Type B pancreatic cell (in vitro differentiated cells): ENCODE data around the gene JAG2. TPM values are rescaled to one million over a fixed set of nuclear protein-coding genes. Genes with fewer than 3 reads are reported as not detected.

Experiments
- DNase-seq: peaks from one replicate; pipeline ENCODE4 v3.0.0; 2021; ENCODE audit warnings: mixed read lengths; ENCODE audit not compliant: unreplicated experiment; ENCODE audit errors: extremely low spot score
- H3K27ac Mint-ChIP-seq: 2 replicates; pipeline ENCODE4 v1.8.0; 2021; ENCODE audit warnings: mild to moderate bottlenecking, mixed read lengths
- H3K27me3 Mint-ChIP-seq: 2 replicates; pipeline ENCODE4 v1.8.0; 2021; ENCODE audit warnings: mixed read lengths
- H3K36me3 Mint-ChIP-seq: 2 replicates; pipeline ENCODE4 v1.8.0; 2021; ENCODE audit warnings: mixed read lengths
- H3K4me1 Mint-ChIP-seq: one replicate; pipeline ENCODE4 v1.8.0; 2021; ENCODE audit warnings: mixed read lengths; ENCODE audit not compliant: unreplicated experiment
- H3K4me3 Mint-ChIP-seq: 2 replicates; pipeline ENCODE4 v1.8.0; 2021; ENCODE audit warnings: mild to moderate bottlenecking, mixed read lengths
- H3K9me3 Mint-ChIP-seq: 2 replicates; pipeline ENCODE4 v1.8.0; 2021; ENCODE audit warnings: mixed read lengths
- total RNA-seq: library from RNA; stranded (reverse); gene quantifications from 2 replicates; pipeline ENCODE4 v1.2.1, GENCODE V29; 2021; ENCODE audit warnings: low replicate concordance
- TF ChIP-seq, protein P1 (sequence below): fragments of 200-600 bp; sonication (generic); conservative IDR thresholded peaks from 2 replicates; pipeline ENCODE4 v1.5.0; 2021; ENCODE audit warnings: antibody characterized with exemption, mild to moderate bottlenecking

JAG2 gene
- total RNA-seq, 1 donor from 2014 or later, result 16.5 TPM

DNA sequence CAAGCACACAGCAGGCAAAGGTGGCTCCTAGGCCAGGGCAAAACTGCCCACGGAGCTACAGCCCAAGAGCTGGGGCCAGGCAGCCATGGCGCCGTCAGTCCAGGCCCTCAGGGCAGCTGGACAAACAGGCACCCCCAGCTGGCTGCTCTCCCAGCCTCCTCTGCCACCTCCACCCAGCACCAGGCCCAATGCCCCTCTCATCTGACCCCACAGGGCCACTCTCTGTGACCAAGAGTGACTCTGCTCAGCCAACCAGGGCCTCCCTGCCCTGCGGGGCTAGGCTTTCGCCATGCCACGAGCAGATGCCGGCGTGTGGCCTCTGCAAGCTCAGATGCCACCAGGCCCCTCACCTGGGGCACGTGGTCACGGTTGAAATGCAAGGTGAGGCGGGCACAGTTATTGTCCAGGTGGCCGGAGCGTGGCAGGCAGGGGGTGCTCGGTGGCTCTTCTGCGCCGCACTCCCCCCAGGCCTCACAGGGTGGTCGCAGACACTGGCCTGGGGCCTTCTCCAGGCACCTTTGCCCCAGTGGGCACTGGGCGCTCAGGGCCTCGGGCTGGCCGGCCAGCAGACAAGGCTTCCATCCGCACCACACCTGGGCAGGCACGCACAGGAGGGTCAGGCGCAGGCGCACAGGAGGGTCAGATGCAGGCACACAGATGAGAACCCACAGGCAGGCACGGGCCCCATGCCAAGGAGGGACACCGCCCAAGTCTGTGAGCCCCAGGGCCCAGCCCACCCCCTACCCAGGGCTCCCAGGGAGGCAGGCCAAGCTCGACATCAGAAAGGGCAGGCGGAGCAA is 23.0 kb downstream of the JAG2 start:
- no peak overlapping the region for H3K27ac Mint-ChIP-seq
- no peaks in the 10 kb centered on the region for H3K4me1 Mint-ChIP-seq
- H3K36me3 Mint-ChIP-seq, result no peaks in the 10 kb centered on the region
- H3K27me3 Mint-ChIP-seq, result no peaks in the 10 kb centered on the region
- no peak for DNase-seq
- H3K4me3 Mint-ChIP-seq, result no peak overlapping the region
- H3K9me3 Mint-ChIP-seq, result no peaks in the 10 kb centered on the region
- TF ChIP-seq, protein P1, sequence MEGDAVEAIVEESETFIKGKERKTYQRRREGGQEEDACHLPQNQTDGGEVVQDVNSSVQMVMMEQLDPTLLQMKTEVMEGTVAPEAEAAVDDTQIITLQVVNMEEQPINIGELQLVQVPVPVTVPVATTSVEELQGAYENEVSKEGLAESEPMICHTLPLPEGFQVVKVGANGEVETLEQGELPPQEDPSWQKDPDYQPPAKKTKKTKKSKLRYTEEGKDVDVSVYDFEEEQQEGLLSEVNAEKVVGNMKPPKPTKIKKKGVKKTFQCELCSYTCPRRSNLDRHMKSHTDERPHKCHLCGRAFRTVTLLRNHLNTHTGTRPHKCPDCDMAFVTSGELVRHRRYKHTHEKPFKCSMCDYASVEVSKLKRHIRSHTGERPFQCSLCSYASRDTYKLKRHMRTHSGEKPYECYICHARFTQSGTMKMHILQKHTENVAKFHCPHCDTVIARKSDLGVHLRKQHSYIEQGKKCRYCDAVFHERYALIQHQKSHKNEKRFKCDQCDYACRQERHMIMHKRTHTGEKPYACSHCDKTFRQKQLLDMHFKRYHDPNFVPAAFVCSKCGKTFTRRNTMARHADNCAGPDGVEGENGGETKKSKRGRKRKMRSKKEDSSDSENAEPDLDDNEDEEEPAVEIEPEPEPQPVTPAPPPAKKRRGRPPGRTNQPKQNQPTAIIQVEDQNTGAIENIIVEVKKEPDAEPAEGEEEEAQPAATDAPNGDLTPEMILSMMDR, result no peak

DNA sequence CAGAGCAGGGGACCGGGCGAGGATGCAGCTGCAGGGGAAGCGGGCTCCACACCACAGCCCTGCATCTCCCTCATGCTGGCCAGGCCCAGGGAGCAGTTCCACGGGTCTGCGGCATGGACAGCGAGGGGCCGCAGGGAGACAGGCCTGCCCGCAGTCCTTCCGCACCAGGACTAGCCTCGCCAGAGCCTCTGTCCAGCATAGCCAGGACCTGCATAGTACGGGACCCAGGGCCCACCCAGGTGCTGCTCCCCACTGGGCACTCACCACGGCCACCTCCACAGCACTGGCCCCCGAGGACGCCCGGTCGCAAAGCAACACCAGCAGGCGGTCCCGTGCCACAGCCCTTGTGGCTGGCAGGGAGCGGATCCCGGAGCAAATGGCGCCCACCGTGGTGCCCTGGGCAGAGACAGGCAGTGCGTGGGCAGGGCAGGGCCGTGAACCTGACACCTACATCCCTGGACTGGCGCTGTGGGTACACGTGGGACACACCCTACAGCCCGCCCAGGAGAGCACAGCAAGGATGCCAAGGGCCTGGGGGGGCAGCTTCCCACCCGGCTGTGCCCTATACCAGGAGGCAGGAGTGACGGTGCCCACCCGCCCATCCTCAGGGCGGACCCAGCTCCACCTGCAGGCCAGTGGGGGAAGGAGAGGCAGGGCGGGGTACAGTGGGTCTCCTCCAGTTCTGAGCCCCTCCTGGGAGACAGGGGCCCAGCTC is 23.8 kb downstream of the JAG2 start:
- H3K36me3 Mint-ChIP-seq, result no peaks in the 10 kb centered on the region
- no peak overlapping the region for H3K4me3 Mint-ChIP-seq
- no peak overlapping the region for H3K27ac Mint-ChIP-seq
- no peak for DNase-seq
- peaks cover 4% of the 10 kb centered on the region for H3K9me3 Mint-ChIP-seq
- H3K4me1 Mint-ChIP-seq, result no peaks in the 10 kb centered on the region
- H3K27me3 Mint-ChIP-seq, result no peaks in the 10 kb centered on the region
- TF ChIP-seq, protein P1, result no peak

DNA sequence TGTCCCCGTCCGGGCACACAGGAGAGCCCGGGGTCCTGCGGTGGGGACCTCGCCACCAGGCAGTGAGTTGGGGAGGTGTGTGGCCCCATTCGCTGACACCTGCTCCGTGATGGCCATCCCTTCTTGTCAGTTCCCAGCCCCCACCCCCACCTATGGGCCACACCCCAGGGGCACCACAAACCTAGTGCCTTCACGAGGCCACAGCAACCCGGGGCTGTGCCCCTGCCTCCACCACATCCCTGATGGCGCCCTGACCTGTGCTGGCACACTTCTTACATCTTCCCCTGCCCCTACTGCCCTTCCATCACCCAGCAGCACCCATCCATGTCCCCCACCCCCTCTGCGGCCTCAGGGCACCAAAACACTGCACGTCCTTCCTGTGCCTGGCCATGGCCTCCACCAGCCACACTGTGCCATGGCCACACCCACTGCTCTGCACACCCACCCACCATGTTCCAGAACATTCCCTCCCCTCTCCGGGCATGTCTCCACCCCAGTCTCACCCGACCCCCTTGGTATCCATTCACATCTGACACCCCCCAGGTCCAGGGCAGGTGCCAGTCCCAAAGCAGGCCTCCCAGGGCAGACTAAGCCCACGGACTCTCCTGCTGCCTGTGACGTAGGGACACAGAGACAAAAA is 24.4 kb downstream of the JAG2 start:
- H3K27ac Mint-ChIP-seq, result no peak overlapping the region
- H3K4me1 Mint-ChIP-seq, result no peaks in the 10 kb centered on the region
- TF ChIP-seq, protein P1, result no peak
- DNase-seq, result no peak
- H3K9me3 Mint-ChIP-seq, result peaks cover 4% of the 10 kb centered on the region
- H3K27me3 Mint-ChIP-seq, result no peaks in the 10 kb centered on the region
- H3K4me3 Mint-ChIP-seq, result no peak overlapping the region
- H3K36me3 Mint-ChIP-seq, result no peaks in the 10 kb centered on the region

DNA sequence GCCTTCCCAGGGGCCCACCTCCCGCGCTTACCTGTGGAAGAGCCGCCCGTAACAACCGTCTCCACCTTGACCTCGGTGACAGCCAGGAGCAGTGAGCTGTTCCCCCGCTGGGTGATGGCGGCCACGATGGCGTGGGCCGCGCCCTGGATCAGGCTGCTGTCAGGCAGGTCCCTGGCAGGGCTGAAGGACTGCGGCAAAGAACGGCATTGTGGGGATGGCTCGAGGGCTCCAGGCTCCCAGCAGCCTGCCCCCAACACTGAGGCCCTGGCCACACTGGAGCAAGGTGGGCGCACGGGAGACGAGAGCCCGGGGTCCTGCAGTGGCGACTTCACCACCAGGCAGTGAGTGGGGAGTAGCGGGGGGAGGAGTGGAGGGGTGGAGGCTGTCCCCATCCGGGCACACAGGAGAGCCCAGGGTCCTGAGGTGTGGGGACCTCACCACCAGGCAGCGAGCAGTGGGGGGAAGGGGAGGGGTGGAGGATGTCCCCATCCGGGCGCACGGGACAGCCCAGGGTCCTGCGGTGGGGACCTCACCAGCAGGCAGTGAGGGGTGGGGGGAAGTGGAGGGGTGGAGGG is 25.0 kb downstream of the JAG2 start:
- Mint-ChIP-seq H3K9me3 (peaks cover 4% of the 10 kb centered on the region), H3K4me1 (no peaks in the 10 kb centered on the region), H3K4me3 (no peak overlapping the region), H3K36me3 (no peaks in the 10 kb centered on the region), H3K27ac (no peak overlapping the region), H3K27me3 (no peaks in the 10 kb centered on the region)
- TF ChIP-seq, protein P1, result no peak
- no peak for DNase-seq

DNA sequence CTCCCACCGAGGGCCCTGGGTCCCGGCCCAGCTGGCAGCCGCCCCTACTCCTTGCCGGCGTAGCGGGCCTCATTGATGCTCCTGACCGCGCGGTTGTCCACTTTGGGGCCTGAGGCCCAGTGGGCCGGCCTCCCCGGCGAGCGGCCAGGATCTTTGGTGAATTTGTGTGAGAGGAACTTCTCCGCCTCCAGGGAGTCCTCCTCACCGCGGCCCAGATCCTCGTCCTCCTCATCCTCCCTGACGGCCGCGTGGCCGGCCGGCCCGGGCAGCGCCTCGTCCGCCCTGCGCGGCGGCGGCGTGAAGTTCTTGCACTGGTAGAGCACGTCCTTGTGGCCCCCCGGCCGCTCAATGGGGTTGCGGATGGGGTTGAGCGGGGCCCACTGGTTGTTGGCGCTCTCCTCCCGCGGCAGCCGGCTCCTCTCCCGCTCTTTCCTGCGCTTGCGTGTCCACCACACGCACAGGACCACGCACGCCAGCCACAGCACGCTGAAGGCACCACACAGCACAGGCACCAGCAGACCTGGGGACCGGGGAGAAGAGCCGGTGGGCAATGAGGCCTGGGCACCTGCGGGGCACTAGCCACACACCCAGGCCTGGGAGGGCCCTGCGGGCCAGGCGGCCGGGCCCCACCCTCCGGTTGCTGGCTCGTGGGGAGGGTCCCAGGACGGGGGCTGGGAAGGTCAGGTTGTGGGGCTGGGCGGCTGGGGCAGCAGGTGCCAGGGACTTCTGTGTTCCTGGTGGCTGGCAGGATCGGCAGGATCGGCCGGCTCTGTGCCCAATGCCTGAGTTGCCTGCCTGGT is 25.7 kb downstream of the JAG2 start:
- no peak overlapping the region for H3K27ac Mint-ChIP-seq
- no peaks in the 10 kb centered on the region for H3K27me3 Mint-ChIP-seq
- H3K36me3 Mint-ChIP-seq, result no peaks in the 10 kb centered on the region
- no peak overlapping the region for H3K4me3 Mint-ChIP-seq
- TF ChIP-seq, protein P1, result no peak
- H3K4me1 Mint-ChIP-seq, result no peaks in the 10 kb centered on the region
- H3K9me3 Mint-ChIP-seq, result peaks cover 4% of the 10 kb centered on the region
- DNase-seq, result no peak
